IMR-90 (cell line): ENCODE data around the gene THRAP3. TPM values are rescaled to one million over a fixed set of nuclear protein-coding genes. Genes with fewer than 3 reads are reported as not detected.

Source experiments
- ATAC-seq: fragments of 200-7000 bp; cut with Tn5 transposase; 2 replicates; pipeline ENCODE4 v1.9.1; 2020; ENCODE audit warnings: low read depth, mild to moderate bottlenecking, moderate library complexity
- BruUV-seq: library from RNA; stranded (reverse); fragments of 400-500 nt; replicated peaks from 2 replicates; lab custom pipeline; 2021; lab: Mats Ljungman, UMichigan
- CTCF ChIA-PET: fragments of 300-600 bp; formaldehyde crosslinking; extraction: SDS; loops from one replicate; lab custom pipeline; 2021; ENCODE audit warnings: antibody characterized with exemption; lab: Yijun Ruan, JAX
- POLR2A ChIA-PET: fragments of 300-600 bp; sonication (Branson Sonifier 250); formaldehyde crosslinking; loops from one replicate; lab custom pipeline; 2022; ENCODE audit warnings: antibody characterized with exemption; ENCODE audit not compliant: unreplicated experiment; lab: Charles Lee
- DNase-seq: peaks from one replicate; pipeline ENCODE4 v3.0.0; 2013
- H2AFZ ChIP-seq: replicated peaks from 2 replicates; pipeline ENCODE3; 2013; ENCODE audit warnings: low read length, mild to moderate bottlenecking; ENCODE audit not compliant: poor library complexity
- H2AK5ac ChIP-seq: 2 replicates; pipeline ENCODE4 v1.6.1; 2013; ENCODE audit warnings: low read depth, low read length, inconsistent platforms
- H2AK9ac ChIP-seq: replicated peaks from 2 replicates; pipeline ENCODE3; 2013; ENCODE audit warnings: mild to moderate bottlenecking, low read depth, low read length, moderate library complexity; ENCODE audit not compliant: poor library complexity
- H2BK120ac ChIP-seq: 2 replicates; pipeline ENCODE4 v1.6.1; 2013; ENCODE audit warnings: low read depth, low read length, inconsistent platforms
- H2BK15ac ChIP-seq: 3 replicates; pipeline ENCODE4 v1.6.1; 2013; ENCODE audit warnings: low read depth, low read length, inconsistent platforms
- H2BK20ac ChIP-seq: 2 replicates; pipeline ENCODE4 v1.6.1; 2013; ENCODE audit warnings: low read depth, mild to moderate bottlenecking, inconsistent platforms, low read length, moderate library complexity
- H2BK5ac ChIP-seq: 2 replicates; pipeline ENCODE4 v1.6.1; 2013; ENCODE audit warnings: mild to moderate bottlenecking, low read depth, low read length, inconsistent platforms; ENCODE audit not compliant: poor library complexity, severe bottlenecking
- H3K14ac ChIP-seq: replicated peaks from 2 replicates; pipeline ENCODE4 v1.6.1; 2013; ENCODE audit warnings: low read depth, low read length, inconsistent platforms
- H3K18ac ChIP-seq: 2 replicates; pipeline ENCODE4 v1.6.1; 2013; ENCODE audit warnings: low read depth, low read length, control low read depth
- H3K23ac ChIP-seq: 2 replicates; pipeline ENCODE4 v1.6.1; 2013; ENCODE audit warnings: low read depth, low read length, inconsistent platforms
- H3K27ac ChIP-seq: 2 replicates; pipeline ENCODE4 v1.5.1; 2013; ENCODE audit warnings: mild to moderate bottlenecking, control low read depth, low read length; ENCODE audit not compliant: insufficient read depth
- H3K27me3 ChIP-seq: 2 replicates; pipeline ENCODE4 v1.6.1; 2013; ENCODE audit warnings: low read length; ENCODE audit not compliant: control insufficient read depth, insufficient read depth
- H3K36me3 ChIP-seq: 2 replicates; pipeline ENCODE4 v1.6.1; 2013; ENCODE audit warnings: low read length, mixed read lengths; ENCODE audit not compliant: control insufficient read depth, insufficient read depth
- H3K4ac ChIP-seq: 2 replicates; pipeline ENCODE4 v1.6.1; 2013; ENCODE audit warnings: low read depth, low read length, inconsistent platforms
- H3K4me1 ChIP-seq: 2 replicates; pipeline ENCODE4 v1.6.1; 2013; ENCODE audit warnings: low read length, mixed read lengths; ENCODE audit not compliant: control insufficient read depth, insufficient read depth
- H3K4me2 ChIP-seq: 2 replicates; pipeline ENCODE4 v1.6.1; 2013; ENCODE audit warnings: low read depth, mild to moderate bottlenecking, control low read depth, low read length, moderate library complexity
- H3K4me3 ChIP-seq: 2 replicates; pipeline ENCODE4 v1.5.1; 2013; ENCODE audit warnings: low read depth, mild to moderate bottlenecking, control low read depth, low read length, moderate library complexity; ENCODE audit not compliant: insufficient read depth
- H3K56ac ChIP-seq: 2 replicates; pipeline ENCODE4 v1.6.1; 2013; ENCODE audit warnings: low read length, inconsistent platforms; ENCODE audit not compliant: insufficient read depth; ENCODE audit errors: extremely low read depth
- H3K79me1 ChIP-seq, 2 experiments: 2 replicates each; pipeline ENCODE4 v1.6.1; 2013; ENCODE audit warnings: low read length in 2 of 2, inconsistent platforms in 1 of 2, low read depth in 1 of 2
- H3K9ac ChIP-seq: 2 replicates; pipeline ENCODE4 v1.6.1; 2013; ENCODE audit warnings: low read depth, low read length, control low read depth
- H3K9me1 ChIP-seq: 2 replicates; pipeline ENCODE4 v1.6.1; 2013; ENCODE audit warnings: low read length, inconsistent platforms; ENCODE audit not compliant: insufficient read depth
- H3K9me3 ChIP-seq: 2 replicates; pipeline ENCODE4 v1.6.1; 2013; ENCODE audit warnings: low read length; ENCODE audit not compliant: control insufficient read depth, insufficient read depth
- H4K20me1 ChIP-seq: 2 replicates; pipeline ENCODE4 v1.6.1; 2013; ENCODE audit warnings: low read length, inconsistent platforms; ENCODE audit not compliant: insufficient read depth
- H4K5ac ChIP-seq: 2 replicates; pipeline ENCODE4 v1.6.1; 2013; ENCODE audit warnings: mild to moderate bottlenecking, low read depth, low read length, control low read depth
- H4K8ac ChIP-seq, 2 experiments: 2 replicates each; pipeline ENCODE4 v1.6.1; 2013; ENCODE audit warnings: low read depth in 2 of 2, low read length in 2 of 2, control low read depth in 1 of 2, inconsistent platforms in 1 of 2
- H4K91ac ChIP-seq: 2 replicates; pipeline ENCODE4 v1.6.1; 2013; ENCODE audit warnings: low read depth, low read length, inconsistent platforms; ENCODE audit not compliant: insufficient read depth
- CTCF ChIP-seq: conservative IDR thresholded peaks from 2 replicates; pipeline ENCODE4 v1.5.1; 2012; ENCODE audit warnings: mild to moderate bottlenecking, low read depth, low read length, improper control_type of control experiment
- FOS ChIP-seq: fragments of 150-350 bp; IDR thresholded peaks from 2 replicates; pipeline ENCODE4 v1.6.1; 2016; ENCODE audit warnings: low read depth, low read length
- MAZ ChIP-seq: IDR thresholded peaks from 2 replicates; pipeline ENCODE4 v1.6.1; 2012; ENCODE audit warnings: low read depth, mild to moderate bottlenecking, low read length, improper control_type of control experiment, moderate library complexity, borderline replicate concordance
- POLR2A ChIP-seq: IDR thresholded peaks from 2 replicates; pipeline ENCODE4 v1.6.1; 2012; ENCODE audit warnings: mild to moderate bottlenecking, low read depth, low read length
- RCOR1 ChIP-seq: IDR thresholded peaks from 2 replicates; pipeline ENCODE4 v1.6.1; 2012; ENCODE audit warnings: mild to moderate bottlenecking, low read length, improper control_type of control experiment; ENCODE audit not compliant: insufficient replicate concordance
- SMC3 ChIP-seq: fragments of 150-350 bp; IDR thresholded peaks from 2 replicates; pipeline ENCODE4 v1.6.1; 2016; ENCODE audit warnings: low read depth, mild to moderate bottlenecking, antibody characterized with exemption, low read length, moderate library complexity
- WGBS, 2 experiments: methylation state at CpG; one replicate each; pipeline versions ENCODE4 v1.1.5 to v1.1.7; 2013; ENCODE audit warnings: missing lambda C conversion rate in 2 of 2; ENCODE audit not compliant: insufficient read length in 1 of 2; ENCODE audit errors: extremely low coverage in 2 of 2; 5-methylcytosine and 5-hydroxymethylcytosine counted together
- dilution Hi-C: fragments of 300-500 bp; cut with HindIII; formaldehyde crosslinking; loops from one replicate; pipeline ENCODE4 v1.14.3; 2018; ENCODE audit warnings: low sequenced_read_pairs; ENCODE audit not compliant: unreplicated experiment
- in situ Hi-C: fragments of 300-500 bp; cut with MboI; formaldehyde crosslinking; loops from 3 replicates; pipeline ENCODE4 v1.14.3; 2019; ENCODE audit warnings: low sequenced_read_pairs, inconsistent platforms, mixed read lengths
- intact Hi-C: fragments of 100-400 bp; cut with micrococcal nuclease; formaldehyde crosslinking; loops from 2 replicates; pipeline ENCODE4 v1.10.0; 2022
- polyA plus RNA-seq, 3 experiments: library from polyadenylated mRNA; depleted of rRNA; stranded (reverse); fragments of >200 nt; gene quantifications; 2 replicates each; pipeline ENCODE4 v1.2.3, GENCODE V29; 2012; ENCODE audit warnings: low replicate concordance in 1 of 3
- total RNA-seq: library from RNA; depleted of rRNA; stranded (reverse); fragments of >200 nt; gene quantifications from 2 replicates; pipeline ENCODE4 v1.2.3, GENCODE V29; 2012
- TF ChIP-seq, protein P1 (sequence below): fragments of 150-350 bp; IDR thresholded peaks from 2 replicates; pipeline ENCODE4 v1.6.1; 2016; ENCODE audit warnings: low read depth, mild to moderate bottlenecking, low read length, moderate library complexity, borderline replicate concordance

The THRAP3 gene
- total and polyA plus RNA-seq, 2 of the 4 experiments (the other 2 are of a cell fraction): 60.6 to 66.5 TPM

DNA sequence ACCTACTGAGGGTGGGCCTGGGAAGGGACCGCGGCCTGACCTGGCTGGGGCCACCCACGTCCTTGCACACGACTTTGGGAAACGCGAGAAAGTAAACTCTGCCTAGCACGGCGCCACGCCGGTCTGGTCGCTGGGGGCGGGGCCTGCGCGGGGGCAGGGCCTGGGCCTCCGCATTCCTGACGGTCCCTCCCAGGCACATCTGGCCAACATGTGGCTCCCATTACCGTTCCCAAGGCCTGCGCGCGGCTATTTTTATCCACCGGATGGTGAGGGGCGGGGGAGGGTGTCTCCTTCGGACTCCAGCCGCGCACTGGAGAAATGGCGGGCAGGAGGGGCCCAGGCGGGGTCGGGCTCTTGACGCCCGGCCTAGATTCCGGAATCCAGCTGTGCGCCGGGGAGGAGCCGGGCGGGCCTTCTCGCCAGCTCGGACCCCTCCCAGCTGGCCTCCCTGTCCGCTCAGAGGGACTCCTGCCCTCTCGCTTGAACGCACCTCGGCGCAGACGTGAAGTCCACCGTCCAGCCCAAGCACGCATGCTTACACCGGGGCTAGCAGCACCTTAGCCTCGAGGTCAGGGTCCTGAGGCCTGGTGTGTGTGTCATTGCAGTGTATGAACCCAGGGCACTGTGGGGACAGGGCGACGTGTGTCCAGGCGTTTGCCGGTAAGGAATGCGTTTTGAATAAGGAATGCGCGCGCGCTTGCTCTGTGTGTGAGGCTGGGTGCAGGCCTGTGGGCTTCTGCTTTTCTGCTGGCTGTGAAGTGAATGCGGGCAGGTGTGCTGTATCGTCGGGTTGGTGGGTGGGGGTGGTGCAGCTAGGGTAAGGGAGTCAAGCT lies 97.1 kb downstream of the THRAP3 start (continued):
- peak; percentile 83 for TF ChIP-seq MAZ
- TF ChIP-seq POLR2A: no peak; the same call in none of the 2 replicates

- WGBS, 2 experiments: 12% methylated on average over 29 of the region's 67 CpGs; no CpG with 5 or more reads in 1 of the 2 experiments
- H4K5ac ChIP-seq: no peak overlapping the region; the same call in 1 of the 2 replicates
- peak overlapping the region; percentile 90; the same call in 1 of the 2 replicates for H2BK120ac ChIP-seq
- peak overlapping the region; percentile 78 for H3K4me3 ChIP-seq
- H2BK15ac ChIP-seq: no peak overlapping the region
- H2AK9ac ChIP-seq: peak overlapping the region; percentile 99
- H2BK5ac ChIP-seq: peak overlapping the region; percentile 91
- dilution Hi-C loops (no loop called here), intact Hi-C loops (loop anchor here (2.0 to 5.0 kb wide), 3 partner anchors 29 to 65 kb away; partner anchors contain the start of gene STK40), in situ Hi-C loops (no loop called here)
- H3K4ac ChIP-seq: peak overlapping the region; percentile 99
- H3K27me3 ChIP-seq: no peaks in the 10 kb centered on the region
- no peak for TF ChIP-seq FOS
- TF ChIP-seq POLR2A: no peak
- no peak for TF ChIP-seq RCOR1
- TF ChIP-seq CTCF: no peak
- no peak for TF ChIP-seq SMC3
- TF ChIP-seq, protein P1, sequence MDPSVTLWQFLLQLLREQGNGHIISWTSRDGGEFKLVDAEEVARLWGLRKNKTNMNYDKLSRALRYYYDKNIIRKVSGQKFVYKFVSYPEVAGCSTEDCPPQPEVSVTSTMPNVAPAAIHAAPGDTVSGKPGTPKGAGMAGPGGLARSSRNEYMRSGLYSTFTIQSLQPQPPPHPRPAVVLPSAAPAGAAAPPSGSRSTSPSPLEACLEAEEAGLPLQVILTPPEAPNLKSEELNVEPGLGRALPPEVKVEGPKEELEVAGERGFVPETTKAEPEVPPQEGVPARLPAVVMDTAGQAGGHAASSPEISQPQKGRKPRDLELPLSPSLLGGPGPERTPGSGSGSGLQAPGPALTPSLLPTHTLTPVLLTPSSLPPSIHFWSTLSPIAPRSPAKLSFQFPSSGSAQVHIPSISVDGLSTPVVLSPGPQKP: no peak
- no peak; the same call in 1 of the 2 replicates for TF ChIP-seq MAZ
- ChIA-PET POLR2A (no interaction called here), CTCF (no interaction called here)
- H3K79me1 ChIP-seq: peaks cover 0 to 60% of the 10 kb centered on the region in 2 experiments
- peaks cover 26% of the 10 kb centered on the region for H3K4me1 ChIP-seq
- peak overlapping the region; percentile 97 for H3K14ac ChIP-seq
- no TSS peak for BruUV-seq
- peaks cover 16% of the 10 kb centered on the region for H3K9me1 ChIP-seq
- peak overlapping the region; percentile 98; the same call in 1 of the 2 replicates for H3K23ac ChIP-seq
- H3K56ac ChIP-seq: 0 out of 2 replicates have a peak overlapping the region, but pooled peaks have one; percentile 18
- no peaks in the 10 kb centered on the region for H3K9me3 ChIP-seq
- H4K91ac ChIP-seq: peak overlapping the region; percentile 76
- H2BK20ac ChIP-seq: no peak overlapping the region
- ATAC-seq (peak; percentile 2), DNase-seq (no peak)
- peaks cover 7% of the 10 kb centered on the region for H4K20me1 ChIP-seq
- H3K4me2 ChIP-seq: peak overlapping the region; percentile 87
- peak overlapping the region; percentile 87 to 95; a peak in 2 of 4 replicates for H4K8ac ChIP-seq
- peak overlapping the region; percentile 100 for H2AK5ac ChIP-seq
- no peak overlapping the region; the same call in 1 of the 2 replicates for H3K18ac ChIP-seq
- H3K27ac ChIP-seq: peak overlapping the region; percentile 87
- H3K36me3 ChIP-seq: peaks cover 9% of the 10 kb centered on the region
- peak overlapping the region; percentile 86 for H2AFZ ChIP-seq
- H3K9ac ChIP-seq: peak overlapping the region; percentile 71
These were observed 98.0 kb downstream of the THRAP3 start for GRCh38 chr1:36322041-36322785.
